ENCODE results near the gene DIAPH3. TPM values are rescaled to one million over a fixed set of nuclear protein-coding genes. Genes with fewer than 3 reads are reported as not detected.

The DIAPH3 gene
- total and polyA plus RNA-seq, 2 donors (not counting 1 experiment from before 2014, with no cell fraction given): 0.03 to 0.10 TPM

DNA sequence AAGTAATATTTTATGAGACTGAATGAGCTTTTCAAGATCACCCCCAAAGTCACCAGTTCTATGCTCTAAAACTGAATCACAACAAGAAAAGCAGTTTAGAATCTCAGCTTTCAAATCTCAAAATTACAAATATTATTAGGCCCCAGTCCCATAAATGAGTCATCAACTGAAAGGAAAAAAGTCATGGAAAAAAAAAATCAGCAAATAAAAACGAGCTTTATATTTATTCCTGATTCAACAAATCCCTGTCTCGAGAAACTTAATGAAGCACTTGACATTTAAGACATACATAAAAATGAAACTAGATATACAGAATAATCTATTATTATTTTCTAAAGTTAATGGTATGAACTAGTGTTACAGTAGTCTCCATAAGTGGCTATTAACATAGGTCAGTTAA lies 203.0 kb downstream of the DIAPH3 start:
- no peak for ATAC-seq (ENCODE audit: low read depth)
- Histone ChIP-seq H3K4me2 (replicated peaks; ENCODE audit: low read depth, low read length, poor library complexity, severe bottlenecking) (no peak overlapping the region), H3K4me1 (ENCODE audit: control insufficient read depth in 2 of 2, insufficient read depth in 2 of 2, low read length in 2 of 2) (no peaks in the 10 kb centered on the region), H3K27ac (ENCODE audit: low read length in 2 of 2) (no peak overlapping the region), H3K36me3 (replicated peaks in 1 of 2; ENCODE audit: control extremely low read depth in 1 of 2, control insufficient read depth in 1 of 2, extremely low read depth in 1 of 2, insufficient read depth in 2 of 2, low read length in 1 of 2) (no peaks in the 10 kb centered on the region), H3K4me3 (ENCODE audit: control extremely low read depth in 1 of 5, extremely low read depth in 1 of 5, insufficient read depth in 1 of 5, low read depth in 2 of 5, low read length in 4 of 5) (no peak overlapping the region), H3K9me3 (ENCODE audit: control extremely low read depth in 1 of 3, control insufficient read depth in 2 of 3, insufficient read depth in 1 of 3, low read length in 2 of 3) (peaks cover 0 to 7% (median 0%) of the 10 kb centered on the region in 3 donors), H4K20me1 (ENCODE audit: control insufficient read depth, insufficient read depth, low read length, poor library complexity, severe bottlenecking) (no peaks in the 10 kb centered on the region), H3K27me3 (replicated peaks in 1 of 4; ENCODE audit: control extremely low read depth in 1 of 4, control insufficient read depth in 3 of 4, insufficient read depth in 4 of 4, low read length in 3 of 4) (no peaks in the 10 kb centered on the region), H2AFZ (ENCODE audit: insufficient read depth, low read depth, low read length, poor library complexity, severe bottlenecking) (no peak overlapping the region), H3K79me2 (ENCODE audit: control insufficient read depth, insufficient read depth, low read length) (no peaks in the 10 kb centered on the region), H3K9ac (ENCODE audit: low read length) (no peak overlapping the region)
- POLR2A ChIA-PET: no interaction called here
- Mint-ChIP-seq H3K9me3 (ENCODE audit: insufficient read depth) (peaks cover 3% of the 10 kb centered on the region), H3K27me3 (no peaks in the 10 kb centered on the region), H3K4me3 (no peak overlapping the region), H3K27ac (no peak overlapping the region), H3K4me1 (no peaks in the 10 kb centered on the region)
- DNase-seq: no peak
- CTCF ChIA-PET: no interaction called here
- intact Hi-C loops (cut with micrococcal nuclease): no loop called here
- TF ChIP-seq EZH2 (IDR thresholded peaks at IDR 0.05; ENCODE audit: borderline replicate concordance, insufficient read depth, low read depth, low read length, poor library complexity, severe bottlenecking): no peak
- TF ChIP-seq, protein P1, sequence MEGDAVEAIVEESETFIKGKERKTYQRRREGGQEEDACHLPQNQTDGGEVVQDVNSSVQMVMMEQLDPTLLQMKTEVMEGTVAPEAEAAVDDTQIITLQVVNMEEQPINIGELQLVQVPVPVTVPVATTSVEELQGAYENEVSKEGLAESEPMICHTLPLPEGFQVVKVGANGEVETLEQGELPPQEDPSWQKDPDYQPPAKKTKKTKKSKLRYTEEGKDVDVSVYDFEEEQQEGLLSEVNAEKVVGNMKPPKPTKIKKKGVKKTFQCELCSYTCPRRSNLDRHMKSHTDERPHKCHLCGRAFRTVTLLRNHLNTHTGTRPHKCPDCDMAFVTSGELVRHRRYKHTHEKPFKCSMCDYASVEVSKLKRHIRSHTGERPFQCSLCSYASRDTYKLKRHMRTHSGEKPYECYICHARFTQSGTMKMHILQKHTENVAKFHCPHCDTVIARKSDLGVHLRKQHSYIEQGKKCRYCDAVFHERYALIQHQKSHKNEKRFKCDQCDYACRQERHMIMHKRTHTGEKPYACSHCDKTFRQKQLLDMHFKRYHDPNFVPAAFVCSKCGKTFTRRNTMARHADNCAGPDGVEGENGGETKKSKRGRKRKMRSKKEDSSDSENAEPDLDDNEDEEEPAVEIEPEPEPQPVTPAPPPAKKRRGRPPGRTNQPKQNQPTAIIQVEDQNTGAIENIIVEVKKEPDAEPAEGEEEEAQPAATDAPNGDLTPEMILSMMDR (IDR thresholded peaks at IDR 0.05): no peak
- no CpG with 5 or more reads among the region's 2 CpGs for WGBS (ENCODE audit: insufficient coverage)

DNA sequence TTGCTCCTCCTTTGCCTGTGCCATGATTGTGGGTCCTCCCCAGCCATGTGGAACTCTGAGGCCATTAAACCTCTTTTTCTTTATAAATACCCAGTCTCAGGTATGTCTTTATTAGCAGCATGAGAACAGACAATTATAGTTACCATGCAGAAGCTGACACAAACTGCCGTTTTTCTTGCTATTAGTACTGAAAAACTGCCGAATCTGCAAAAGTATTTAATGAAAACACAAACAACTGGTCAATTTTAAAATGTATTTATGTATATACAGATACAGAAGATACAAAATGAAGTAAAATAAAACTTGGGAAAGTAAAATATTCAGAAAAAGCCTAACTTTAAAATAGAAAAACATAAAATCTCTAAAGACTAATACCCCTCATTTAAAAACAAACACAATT lies 206.3 kb downstream of the DIAPH3 start:
- H3K27me3 Mint-ChIP-seq: no peaks in the 10 kb centered on the region
- Histone ChIP-seq H3K4me3 (ENCODE audit: control extremely low read depth in 1 of 5, extremely low read depth in 1 of 5, insufficient read depth in 1 of 5, low read depth in 2 of 5, low read length in 4 of 5) (no peak overlapping the region), H3K4me1 (ENCODE audit: control insufficient read depth in 2 of 2, insufficient read depth in 2 of 2, low read length in 2 of 2) (no peaks in the 10 kb centered on the region), H3K27ac (ENCODE audit: low read length in 2 of 2) (no peak overlapping the region), H3K36me3 (replicated peaks in 1 of 2; ENCODE audit: control extremely low read depth in 1 of 2, control insufficient read depth in 1 of 2, extremely low read depth in 1 of 2, insufficient read depth in 2 of 2, low read length in 1 of 2) (no peaks in the 10 kb centered on the region), H3K4me2 (replicated peaks; ENCODE audit: low read depth, low read length, poor library complexity, severe bottlenecking) (no peak overlapping the region), H3K27me3 (replicated peaks in 1 of 4; ENCODE audit: control extremely low read depth in 1 of 4, control insufficient read depth in 3 of 4, insufficient read depth in 4 of 4, low read length in 3 of 4) (no peaks in the 10 kb centered on the region), H3K9ac (ENCODE audit: low read length) (no peak overlapping the region), H4K20me1 (ENCODE audit: control insufficient read depth, insufficient read depth, low read length, poor library complexity, severe bottlenecking) (no peaks in the 10 kb centered on the region), H3K9me3 (ENCODE audit: control extremely low read depth in 1 of 3, control insufficient read depth in 2 of 3, insufficient read depth in 1 of 3, low read length in 2 of 3) (peaks cover 0 to 7% (median 0%) of the 10 kb centered on the region in 3 donors), H2AFZ (ENCODE audit: insufficient read depth, low read depth, low read length, poor library complexity, severe bottlenecking) (no peak overlapping the region), H3K79me2 (ENCODE audit: control insufficient read depth, insufficient read depth, low read length) (no peaks in the 10 kb centered on the region)
- peaks cover 4% of the 10 kb centered on the region for H3K9me3 Mint-ChIP-seq (ENCODE audit: insufficient read depth)
- ChIA-PET POLR2A (no interaction called here), CTCF (no interaction called here)
- TF ChIP-seq, protein P1 (IDR thresholded peaks at IDR 0.05): no peak
- no peak for TF ChIP-seq EZH2 (IDR thresholded peaks at IDR 0.05; ENCODE audit: borderline replicate concordance, insufficient read depth, low read depth, low read length, poor library complexity, severe bottlenecking)
- H3K4me3 Mint-ChIP-seq: no peak overlapping the region
- intact Hi-C loops (cut with micrococcal nuclease): no loop called here
- DNase-seq (no peak), ATAC-seq (ENCODE audit: low read depth) (no peak)
- no peaks in the 10 kb centered on the region for H3K4me1 Mint-ChIP-seq
- no peak overlapping the region for H3K27ac Mint-ChIP-seq
- WGBS (ENCODE audit: insufficient coverage): no CpG with 5 or more reads among the region's 2 CpGs
